Lung (tissue), 12 donors: ENCODE measurements around the gene NDUFA8. TPM values are rescaled to one million over a fixed set of nuclear protein-coding genes. Genes with fewer than 3 reads are reported as not detected.

Source experiments
- ATAC-seq: fragments of 200-7000 bp; cut with Tn5 transposase; one replicate; pipeline ENCODE4 v1.9.1; 2020; ENCODE audit warnings: moderate number of reproducible peaks; ENCODE audit not compliant: insufficient read depth, low FRiP score
- DNase-seq, 3 donors: peaks; one replicate each; pipeline ENCODE4 v3.0.0-alpha.2; 2013 to 2017
- H3K27ac ChIP-seq, 2 donors: one replicate each; pipeline ENCODE4 v1.5.1; 2013; ENCODE audit warnings: mild to moderate bottlenecking in 2 of 2, moderate library complexity in 2 of 2, control low read depth in 1 of 2, inconsistent platforms in 1 of 2, low read depth in 1 of 2, low read length in 1 of 2
- H3K27me3 ChIP-seq, 3 donors: one replicate each; pipeline ENCODE4 v1.5.1; 2013; ENCODE audit warnings: low read length in 2 of 3; ENCODE audit not compliant: control insufficient read depth in 3 of 3, insufficient read depth in 3 of 3
- H3K36me3 ChIP-seq, 4 donors: one replicate each; pipeline ENCODE4 v1.5.1; 2013; ENCODE audit warnings: low read length in 4 of 4, mild to moderate bottlenecking in 1 of 4, moderate library complexity in 1 of 4; ENCODE audit not compliant: control insufficient read depth in 4 of 4, insufficient read depth in 4 of 4
- H3K4me1 ChIP-seq, 5 donors: one replicate each; pipeline ENCODE4 v1.5.1; 2013; ENCODE audit warnings: low read length in 5 of 5, mild to moderate bottlenecking in 2 of 5, moderate library complexity in 1 of 5; ENCODE audit not compliant: control insufficient read depth in 5 of 5, insufficient read depth in 5 of 5
- H3K4me3 ChIP-seq: one replicate; pipeline ENCODE4 v1.5.1; 2013; ENCODE audit warnings: mild to moderate bottlenecking, control low read depth, moderate library complexity
- H3K9ac ChIP-seq, 2 donors: one replicate each; pipeline ENCODE4 v1.5.1; 2013; ENCODE audit warnings: low read length in 2 of 2, control low read depth in 1 of 2; ENCODE audit not compliant: insufficient read depth in 1 of 2
- H3K9me3 ChIP-seq, 4 donors: one replicate each; pipeline ENCODE4 v1.5.1; 2013; ENCODE audit warnings: low read length in 3 of 4, mild to moderate bottlenecking in 1 of 4, moderate library complexity in 1 of 4; ENCODE audit not compliant: control insufficient read depth in 4 of 4, insufficient read depth in 3 of 4
- CTCF ChIP-seq: IDR thresholded peaks from 2 replicates; pipeline ENCODE4 v1.5.1; 2012; ENCODE audit warnings: mild to moderate bottlenecking; ENCODE audit errors: control extremely low read depth, extremely low read depth
- WGBS, 2 donors: extraction: QIAGEN DNeasy Blood & Tissue Kit; methylation state at CpG; one replicate each; pipeline ENCODE4 v1.1.7; 2013; 5-methylcytosine and 5-hydroxymethylcytosine counted together
- polyA plus RNA-seq, 2 donors: library from polyadenylated mRNA; stranded (reverse); fragments of 200-250 nt; gene quantifications; one replicate each; pipeline ENCODE4 v1.2.1, GENCODE V29; 2013
- total RNA-seq, 2 donors: library from RNA; depleted of rRNA in 1 of 2; stranded (reverse); fragments of >200 nt in 1 of 2; gene quantifications; one replicate each; pipeline ENCODE4 v1.2.1, GENCODE V29; 2014 to 2021
- donor health status: control.
- donor health status: control.
- donor health status: Bipolar disorder and iron deficiency.
- donor health status: healthy.
- donor health status: DM: yes; HTN: yes; CAD: no.

The NDUFA8 gene
- total and polyA plus RNA-seq, 4 donors = 26.6 to 107 (median 58.3) TPM

GRCh38 chr9:122099271-122099869 lies 60.2 kb downstream of the NDUFA8 start:
- Histone ChIP-seq H3K36me3 (no peaks in the 10 kb centered on the region), H3K4me1 (peaks cover 0 to 2% (median 0%) of the 10 kb centered on the region in 5 donors), H3K4me3 (no peak overlapping the region), H3K9ac (no peak overlapping the region), H3K27me3 (peaks cover 0 to 4% (median 3%) of the 10 kb centered on the region in 3 donors), H3K9me3 (peaks cover 0 to 3% (median 0%) of the 10 kb centered on the region in 4 donors), H3K27ac (no peak overlapping the region)
- DNase-seq (peak; percentile 82), ATAC-seq (peak; percentile 83)
- peak; percentile 87 for TF ChIP-seq CTCF
- whole genome bisulfite sequencing, 2 donors = 41 to 47% methylated on average over 16 of the region's 16 CpGs

GRCh38 chr9:122097679-122098315 lies 61.8 kb downstream of the NDUFA8 start:
- ATAC-seq (no peak), DNase-seq (no peak)
- Histone ChIP-seq H3K4me3 (no peak overlapping the region), H3K4me1 (peaks cover 0 to 3% (median 0%) of the 10 kb centered on the region in 5 donors), H3K9me3 (no peaks in the 10 kb centered on the region), H3K27me3 (peaks cover 0 to 4% (median 3%) of the 10 kb centered on the region in 3 donors), H3K9ac (no peak overlapping the region), H3K27ac (no peak overlapping the region), H3K36me3 (no peaks in the 10 kb centered on the region)
- WGBS, 2 donors = 58 to 69% methylated on average over 8 of the region's 8 CpGs
- TF ChIP-seq CTCF = no peak

GRCh38 chr9:122096620-122097415 lies 62.8 kb downstream of the NDUFA8 start:
- Histone ChIP-seq H3K4me1 (peaks cover 1 to 9% (median 5%) of the 10 kb centered on the region in 5 donors), H3K36me3 (no peaks in the 10 kb centered on the region), H3K9ac (no peak overlapping the region), H3K27me3 (peaks cover 0 to 4% (median 3%) of the 10 kb centered on the region in 3 donors), H3K27ac (no peak overlapping the region), H3K4me3 (no peak overlapping the region), H3K9me3 (no peaks in the 10 kb centered on the region)
- ATAC-seq (no peak), DNase-seq (no peak)
- 84 to 92% methylated on average over 4 of the region's 4 CpGs for WGBS, 2 donors
- TF ChIP-seq CTCF = no peak
